Stimulated activated memory B cell treated with anti-CD40 and anti-IgM and Interleukin-4, amounts not matched to agents 10 μg/mL and 1 μg/mL and 100 μg/mL, for 72 hours (primary cell): ENCODE results near the gene RTF1.

ENCODE experiments used
- ATAC-seq: fragments of 150-1000 bp; cut with Tn5 transposase; 2 replicates; pipeline ENCODE4 v1.10.0; 2021
- H3K27ac Mint-ChIP-seq: one replicate; pipeline ENCODE4 v1.8.0; 2022; ENCODE audit warnings: mild to moderate bottlenecking, mixed read lengths
- H3K27me3 Mint-ChIP-seq: one replicate; pipeline ENCODE4 v1.8.0; 2022; ENCODE audit warnings: mixed read lengths
- H3K36me3 Mint-ChIP-seq: one replicate; pipeline ENCODE4 v1.8.0; 2022; ENCODE audit warnings: mixed read lengths
- H3K4me1 Mint-ChIP-seq: one replicate; pipeline ENCODE4 v1.8.0; 2022; ENCODE audit warnings: mixed read lengths
- H3K4me3 Mint-ChIP-seq: one replicate; pipeline ENCODE4 v1.8.0; 2022; ENCODE audit warnings: mild to moderate bottlenecking, moderate library complexity, mixed read lengths
- H3K9me3 Mint-ChIP-seq: one replicate; pipeline ENCODE4 v1.8.0; 2022; ENCODE audit warnings: mixed read lengths

RTF1 gene

DNA sequence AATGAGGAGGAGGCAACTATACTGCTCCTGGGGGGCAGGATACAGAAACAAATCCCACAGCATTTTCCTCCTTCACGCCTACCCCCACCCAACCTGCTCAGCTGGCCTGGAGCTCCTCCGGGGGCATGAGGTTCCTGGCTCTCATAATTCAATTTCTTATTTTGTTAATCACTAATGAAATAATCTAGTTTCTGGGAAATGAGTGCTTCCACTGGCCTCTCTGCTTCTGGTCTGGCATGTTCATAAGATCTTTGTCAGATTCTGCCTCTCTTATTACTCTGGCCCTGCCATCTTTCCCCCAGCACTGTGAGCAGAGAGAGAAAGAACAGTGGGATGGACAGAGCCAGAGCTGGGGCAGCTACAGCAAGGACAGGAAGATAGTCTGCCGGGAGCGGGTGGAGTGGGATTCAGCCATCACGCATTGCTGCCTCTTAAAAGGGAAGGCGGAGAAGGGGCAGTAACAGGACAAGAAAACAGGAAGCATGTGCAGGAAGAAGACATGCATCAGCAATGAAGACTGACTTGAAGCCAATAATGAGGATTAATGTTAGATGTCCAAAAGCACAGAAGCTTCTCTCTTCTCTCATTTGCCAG lies 113.6 kb downstream of the RTF1 start:
- H3K4me1 Mint-ChIP-seq, result peaks cover 19% of the 10 kb centered on the region
- ATAC-seq, result no peak
- H3K9me3 Mint-ChIP-seq, result no peaks in the 10 kb centered on the region
- H3K27ac Mint-ChIP-seq, result peak overlapping the region; percentile 59
- no peak overlapping the region for H3K4me3 Mint-ChIP-seq
- peaks cover 64% of the 10 kb centered on the region for H3K36me3 Mint-ChIP-seq
- no peaks in the 10 kb centered on the region for H3K27me3 Mint-ChIP-seq
